GM19099 (cell line): ENCODE measurements around the gene LGALSL.

Experiments used
- POLR2A ChIP-seq: IDR thresholded peaks from 3 replicates; pipeline ENCODE4 v1.6.1; 2011; ENCODE audit warnings: low read depth; ENCODE audit not compliant: insufficient read length; ENCODE audit errors: extremely low read depth

Gene LGALSL

DNA sequence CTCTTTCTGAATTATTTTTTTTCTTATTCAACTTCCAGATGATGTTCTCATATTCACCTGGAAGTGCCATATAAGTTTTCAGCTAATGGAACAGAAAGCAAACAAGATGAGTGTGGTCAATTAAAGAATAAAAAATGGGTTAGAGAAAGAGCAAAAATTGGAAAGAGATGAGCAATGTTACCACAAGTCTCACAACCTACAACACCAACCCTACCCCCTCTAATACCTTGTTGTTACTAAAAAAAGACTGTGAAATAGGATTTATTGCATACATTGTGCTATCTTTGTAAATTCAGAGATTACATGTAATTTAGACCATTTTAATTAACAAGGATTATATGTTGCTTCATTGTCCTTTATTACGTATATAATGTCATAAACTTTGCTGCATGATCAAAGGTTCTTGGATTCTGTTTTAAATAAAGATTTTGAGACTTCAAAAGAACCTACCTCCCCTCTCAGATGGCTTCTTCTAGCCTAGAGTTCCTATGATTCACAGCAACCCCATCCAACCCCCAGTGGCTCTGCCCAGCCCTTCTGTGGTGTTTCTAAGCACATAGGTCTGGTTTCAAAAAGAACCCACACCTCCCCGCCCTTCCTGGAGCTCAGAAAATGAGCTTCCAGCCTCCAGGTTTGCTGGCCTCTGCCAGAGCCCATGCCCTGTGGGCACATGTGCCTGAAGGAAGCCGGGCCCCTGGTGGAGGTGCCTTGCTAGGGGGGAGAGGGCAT, 24.7 kb downstream of the LGALSL start:
- TF ChIP-seq POLR2A: no peak

DNA sequence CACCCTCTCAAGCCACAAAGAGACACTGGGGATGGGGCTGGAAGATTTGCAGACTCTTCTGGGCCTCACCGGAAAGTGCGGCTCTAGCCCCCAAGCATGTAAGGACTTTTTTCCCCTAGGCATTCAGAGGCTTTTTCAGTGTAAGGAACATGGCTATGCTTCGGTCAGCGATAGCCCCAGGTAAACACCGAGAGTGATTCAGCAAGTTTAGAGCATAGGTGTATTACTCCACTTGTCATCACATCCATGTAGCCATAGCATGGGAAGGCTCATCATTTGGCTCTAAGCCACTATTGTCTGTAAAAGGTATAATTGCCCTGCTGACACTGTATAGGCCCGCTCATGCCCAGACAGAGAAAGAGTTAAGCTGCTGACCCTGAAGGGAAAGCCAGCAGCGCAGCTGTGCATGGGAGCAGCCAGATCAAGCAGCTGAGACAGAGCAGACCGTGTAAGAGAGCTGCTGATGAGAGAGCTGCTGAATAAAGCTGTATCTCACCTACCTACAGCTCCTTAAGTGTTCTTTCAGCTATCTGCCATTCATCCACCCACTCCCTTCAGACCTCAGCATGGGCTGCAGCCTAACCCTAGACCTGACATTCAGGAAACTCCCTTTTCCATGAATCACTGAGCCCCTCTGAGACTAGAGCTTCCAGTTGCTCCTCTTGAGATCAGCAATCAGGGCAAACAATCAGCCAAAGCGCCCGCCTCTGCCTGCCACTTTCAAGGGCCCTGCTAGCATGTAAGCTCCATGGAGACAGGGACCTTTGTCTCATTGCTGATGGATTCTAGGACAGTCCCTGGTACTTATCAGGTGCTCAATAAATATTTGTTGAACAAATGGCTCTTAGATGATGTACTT, 25.5 kb downstream of the LGALSL start:
- TF ChIP-seq POLR2A: no peak

DNA sequence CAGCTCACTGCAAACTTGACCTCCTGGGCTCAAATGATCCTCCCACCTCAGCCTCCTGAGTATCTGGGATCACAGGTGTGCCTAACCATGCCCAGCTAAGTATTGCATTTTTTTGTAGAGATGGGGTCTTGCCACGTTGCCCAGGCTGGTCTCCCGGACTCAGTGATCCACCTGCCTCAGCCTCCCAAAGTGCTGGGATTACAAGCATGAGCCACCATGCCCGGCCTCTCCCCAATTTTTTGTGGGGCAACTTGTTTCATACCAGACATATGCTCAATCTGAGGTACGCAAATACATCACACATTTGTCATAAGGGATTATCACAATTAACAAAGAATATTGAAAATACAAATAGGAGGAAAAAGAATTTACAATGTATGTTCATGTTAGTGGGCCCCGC, 27.7 kb downstream of the LGALSL start:
- no peak for TF ChIP-seq POLR2A

DNA sequence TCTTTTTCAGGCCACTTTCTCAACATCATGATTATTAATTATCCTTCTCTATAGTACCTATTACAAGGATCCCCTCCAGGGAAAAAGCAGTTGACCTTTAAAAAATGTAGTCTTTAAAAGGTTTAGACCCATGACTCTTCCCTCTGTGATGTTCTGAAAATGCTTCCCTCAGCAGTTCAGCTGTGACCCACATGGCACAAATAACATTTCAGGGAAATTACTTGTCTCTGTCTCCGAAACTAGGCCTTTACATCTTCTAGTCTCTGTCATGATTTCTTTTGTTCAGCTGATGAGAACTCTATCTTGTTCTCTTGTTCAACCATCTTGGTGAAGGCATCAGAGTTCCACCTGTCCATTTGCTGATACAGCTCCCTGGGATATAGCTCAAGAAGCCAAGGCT, 28.3 kb downstream of the LGALSL start:
- no peak for TF ChIP-seq POLR2A

DNA sequence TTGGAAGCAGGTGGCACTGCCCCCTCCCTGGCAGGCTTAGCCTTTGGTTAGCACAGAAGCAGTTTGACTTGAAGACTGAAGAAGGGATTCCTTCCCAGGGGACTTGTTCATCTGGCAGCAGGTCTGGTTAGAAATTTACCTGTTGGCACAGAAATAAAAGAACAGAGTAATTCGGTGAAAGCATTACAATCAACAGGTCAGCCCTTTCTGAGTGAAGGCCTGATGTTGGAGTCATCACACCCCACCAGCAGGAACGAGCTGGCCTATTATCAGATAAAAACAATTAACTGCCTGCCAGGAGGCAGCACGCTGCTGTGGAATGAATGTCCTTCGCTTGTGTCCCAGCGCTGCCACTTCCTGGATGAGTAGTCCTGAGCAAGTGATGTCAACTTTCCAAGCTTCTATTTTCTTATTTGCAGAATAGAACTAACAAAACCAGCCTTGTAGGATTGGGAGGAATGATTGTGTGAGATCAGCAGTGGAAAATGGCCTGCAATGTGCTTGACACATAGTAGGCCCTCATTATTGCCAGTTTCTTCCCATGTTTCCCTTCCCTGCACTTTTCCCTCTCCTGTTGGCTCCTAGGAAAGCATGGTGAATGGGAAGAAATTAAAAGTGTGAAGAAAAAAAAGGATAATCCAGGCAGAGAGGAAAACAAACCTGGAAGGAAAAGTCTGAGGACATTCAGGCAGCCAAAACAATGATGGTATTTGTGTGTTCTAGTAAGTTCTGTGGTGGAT, 29.0 kb downstream of the LGALSL start:
- TF ChIP-seq POLR2A: no peak

DNA sequence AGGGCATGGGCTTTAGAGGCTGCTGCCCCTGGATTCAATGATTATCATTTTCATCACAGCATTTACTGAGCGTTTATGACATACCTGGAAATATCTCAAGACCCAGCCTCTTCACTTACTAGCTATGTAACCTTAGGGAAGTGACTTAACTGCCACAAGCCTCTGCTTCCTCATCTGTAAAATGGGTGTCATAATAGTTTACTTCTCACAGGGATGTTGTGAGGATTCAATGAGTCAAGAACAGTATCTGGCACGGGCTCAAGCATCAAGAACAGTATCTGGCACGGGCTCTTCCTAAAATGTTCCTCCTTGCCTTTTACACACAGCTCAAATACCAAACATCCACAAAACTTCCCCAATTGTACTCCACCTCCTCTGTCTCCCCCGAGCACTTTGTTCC, 31.4 kb downstream of the LGALSL start:
- TF ChIP-seq POLR2A: no peak

DNA sequence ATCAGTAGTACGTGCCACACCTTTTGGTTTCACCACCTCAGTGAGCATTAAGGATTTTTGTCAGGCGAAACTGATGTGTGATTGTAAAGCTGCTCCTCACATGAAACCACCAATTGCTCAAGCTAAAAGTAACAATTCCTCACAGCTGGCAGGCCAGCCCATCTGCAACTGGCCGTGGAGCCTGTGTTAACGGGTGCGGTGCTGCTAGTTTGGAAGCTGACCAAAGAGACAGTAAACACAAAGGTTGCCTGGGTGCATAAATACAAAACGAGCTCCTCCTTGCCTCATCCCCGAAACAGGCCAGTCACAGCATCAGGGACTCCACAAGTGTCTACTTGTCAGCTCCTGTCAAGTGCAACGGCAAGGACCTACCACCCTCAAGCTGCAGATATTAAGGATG, 32.0 kb downstream of the LGALSL start:
- no peak for TF ChIP-seq POLR2A

DNA sequence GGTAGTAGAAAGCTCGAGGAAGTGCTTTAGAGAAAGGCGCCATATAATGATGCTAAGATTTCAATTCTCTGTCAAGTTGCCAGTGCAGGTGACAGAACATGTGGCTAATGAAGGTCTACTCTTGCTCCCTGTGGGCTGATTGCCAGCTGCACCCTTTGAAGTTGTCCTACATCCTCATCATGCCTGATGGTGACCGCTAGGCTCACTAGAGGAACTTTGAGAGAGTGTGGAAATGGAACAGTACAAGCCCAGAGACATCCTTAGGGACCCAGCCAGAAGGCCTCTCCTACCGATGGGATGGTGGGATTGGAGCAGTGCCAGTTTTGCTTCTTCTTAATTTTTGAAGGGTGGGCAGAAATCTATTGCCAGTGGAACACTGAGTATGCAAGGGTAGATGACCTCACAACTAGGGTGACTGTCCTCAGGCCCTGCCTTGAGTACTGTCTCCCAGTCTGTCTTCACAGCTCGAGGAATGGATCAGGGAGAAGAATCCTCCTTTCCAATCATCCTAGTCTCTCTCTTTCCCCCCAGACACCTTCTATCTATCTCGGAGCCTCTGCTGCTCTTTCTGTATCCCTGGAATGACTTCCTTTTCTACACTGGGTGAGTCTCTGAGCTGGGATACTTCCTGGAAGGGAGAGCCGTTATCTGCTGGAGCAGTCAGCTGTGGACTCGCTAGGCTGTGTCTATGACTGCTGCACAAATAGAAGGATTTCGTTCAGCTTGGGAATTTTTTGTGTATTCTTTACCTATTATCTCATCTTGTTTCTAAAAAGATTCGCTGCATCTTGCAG, 33.5 kb downstream of the LGALSL start:
- TF ChIP-seq POLR2A: no peak

DNA sequence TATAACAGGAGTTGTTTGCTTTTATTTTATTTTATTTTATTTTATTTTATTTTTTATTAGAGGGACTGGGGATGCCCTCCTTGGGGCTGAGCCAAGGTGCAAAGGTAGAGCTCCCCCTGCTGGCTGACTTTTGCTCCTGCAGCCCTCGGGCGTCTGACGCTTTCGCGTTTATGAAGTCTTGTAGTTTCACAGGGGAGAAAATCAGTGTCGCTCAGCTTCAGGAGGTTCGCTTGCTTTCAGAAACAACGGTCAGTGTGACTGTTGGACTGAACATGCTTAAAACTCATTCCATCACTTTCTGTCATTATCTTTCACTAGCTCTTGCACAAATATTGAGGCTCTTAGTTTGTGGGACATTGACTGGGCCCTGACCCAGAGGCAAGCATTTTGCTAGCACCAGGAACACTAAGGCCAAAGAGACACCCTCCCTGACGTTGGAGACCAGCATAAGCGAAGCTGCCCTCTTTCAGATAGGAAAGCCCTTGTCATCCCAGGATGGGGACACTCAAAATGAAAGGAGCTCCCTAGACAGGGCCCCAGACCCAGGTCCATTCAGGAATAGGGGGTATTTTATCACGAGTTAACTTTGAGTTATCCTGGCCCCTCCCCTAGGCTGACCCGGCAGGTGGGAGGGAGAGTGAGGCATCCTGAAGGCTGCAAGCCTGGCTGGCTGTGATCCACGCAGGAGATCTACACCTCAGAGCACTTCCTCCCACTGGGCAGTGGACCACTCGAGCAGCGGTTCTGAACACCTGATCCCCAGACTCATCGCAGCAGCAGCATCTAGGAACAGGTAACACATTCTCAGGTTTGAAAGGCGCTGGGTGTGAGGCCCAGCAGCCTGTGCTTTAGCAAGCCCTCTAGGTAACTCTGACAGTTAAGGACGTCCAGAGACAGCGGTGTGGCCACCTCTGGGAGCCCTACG, 34.4 kb downstream of the LGALSL start:
- no peak for TF ChIP-seq POLR2A

DNA sequence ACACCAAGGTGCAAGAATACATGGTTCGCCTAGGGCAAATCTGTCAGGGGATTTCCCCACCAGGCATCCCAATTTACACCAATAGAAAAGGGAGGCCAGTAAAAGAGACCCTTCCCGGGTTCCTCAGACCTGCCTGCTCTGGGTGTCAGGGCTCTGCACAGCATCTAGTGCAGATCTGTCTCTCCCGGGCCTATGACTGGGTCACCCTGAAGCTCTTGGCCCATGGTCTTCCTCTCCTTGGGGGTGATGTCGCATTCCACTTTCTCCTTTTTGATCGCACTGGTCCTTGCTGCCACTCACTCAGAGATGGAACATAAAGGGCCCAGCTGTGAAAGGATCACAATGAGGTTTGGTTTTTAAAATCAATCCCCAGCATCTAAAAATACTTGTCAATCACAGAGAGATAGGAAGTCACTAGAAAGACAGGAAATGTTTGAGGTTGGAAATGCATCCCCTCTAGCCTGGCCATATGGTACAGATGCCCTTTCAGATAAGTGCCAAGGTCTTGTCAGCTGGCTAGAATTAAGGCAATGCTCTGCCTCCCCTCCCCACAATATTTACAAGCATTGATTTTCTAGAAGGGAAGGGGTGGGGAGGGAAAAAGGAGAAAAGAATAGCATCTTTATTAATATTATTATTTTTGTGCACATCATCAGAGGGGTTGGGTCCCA, 35.3 kb downstream of the LGALSL start:
- TF ChIP-seq POLR2A: no peak

DNA sequence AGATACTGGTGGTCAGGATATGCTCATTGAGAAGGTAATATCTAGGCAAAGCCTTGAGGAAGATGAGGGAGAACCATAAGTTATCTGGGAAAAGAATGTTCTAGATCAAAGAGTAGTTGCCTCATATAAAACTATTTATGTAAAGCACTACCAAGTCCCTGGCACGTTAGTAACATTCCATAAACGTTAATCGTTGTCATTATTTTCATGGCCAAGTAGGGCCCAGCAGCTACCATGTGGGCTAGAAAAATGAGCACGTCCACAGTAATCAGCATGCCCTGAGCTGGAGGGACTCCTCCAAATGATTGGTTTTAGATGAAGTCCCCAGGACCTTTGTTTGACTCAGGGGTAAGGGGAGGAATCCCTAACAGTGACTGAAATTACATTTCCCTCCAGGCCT, 37.5 kb downstream of the LGALSL start:
- no peak for TF ChIP-seq POLR2A

DNA sequence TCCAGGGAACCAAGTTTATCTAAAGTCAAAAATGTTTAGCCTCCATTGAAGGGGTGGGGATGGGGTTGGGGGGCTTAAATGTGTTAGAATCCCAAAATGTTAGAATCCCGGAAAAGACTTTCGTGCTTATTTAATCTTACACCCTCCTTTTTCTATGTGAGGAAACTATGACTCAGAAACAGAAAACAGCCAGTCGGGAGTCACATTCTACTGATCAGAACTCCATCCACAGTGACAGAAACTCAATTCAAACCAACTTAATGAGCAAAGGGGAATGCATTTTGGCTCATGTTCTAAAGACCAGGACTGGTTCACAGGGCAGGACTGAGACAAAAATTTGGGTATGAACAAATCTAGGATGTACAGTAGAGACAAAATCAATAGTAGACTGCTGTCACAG, 38.3 kb downstream of the LGALSL start:
- TF ChIP-seq POLR2A: no peak

DNA sequence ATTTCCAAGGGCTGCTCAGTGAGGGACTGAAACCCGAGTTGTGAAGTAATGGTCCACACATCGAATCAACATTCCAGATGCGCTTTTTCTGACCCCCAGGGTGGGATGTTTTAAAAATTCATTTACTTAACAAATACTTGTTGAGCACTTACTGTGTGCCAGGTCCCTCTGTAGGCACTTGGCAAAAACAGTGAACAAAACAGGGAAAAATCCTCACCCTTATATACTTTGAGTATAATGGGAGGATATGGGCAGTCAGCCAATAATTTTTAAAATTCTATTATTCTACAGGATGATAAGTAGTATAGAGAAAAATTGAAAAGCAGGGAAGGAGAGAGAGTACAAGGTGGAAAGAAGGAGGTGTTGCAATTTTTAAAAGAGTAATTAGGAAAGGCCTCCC, 38.9 kb downstream of the LGALSL start:
- TF ChIP-seq POLR2A: no peak

DNA sequence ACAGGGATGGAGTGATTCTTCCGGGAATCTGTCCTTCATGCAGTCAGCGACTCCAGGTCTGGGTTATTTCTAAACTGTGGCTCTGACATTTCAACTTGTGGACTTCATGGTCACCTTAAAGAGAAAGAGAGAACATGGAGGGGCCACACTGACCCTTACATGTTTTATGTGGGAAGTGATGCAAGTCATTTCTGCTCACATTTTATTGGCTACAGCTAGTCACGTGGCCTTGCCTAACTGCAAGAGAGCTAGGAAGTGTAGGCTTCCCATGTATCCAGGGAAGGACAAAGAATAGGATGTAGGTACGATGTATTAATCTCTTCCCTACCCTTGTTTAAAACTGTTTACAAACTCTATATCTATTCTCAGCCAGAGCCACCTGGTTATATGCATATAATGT, 39.8 kb downstream of the LGALSL start:
- TF ChIP-seq POLR2A: no peak

DNA sequence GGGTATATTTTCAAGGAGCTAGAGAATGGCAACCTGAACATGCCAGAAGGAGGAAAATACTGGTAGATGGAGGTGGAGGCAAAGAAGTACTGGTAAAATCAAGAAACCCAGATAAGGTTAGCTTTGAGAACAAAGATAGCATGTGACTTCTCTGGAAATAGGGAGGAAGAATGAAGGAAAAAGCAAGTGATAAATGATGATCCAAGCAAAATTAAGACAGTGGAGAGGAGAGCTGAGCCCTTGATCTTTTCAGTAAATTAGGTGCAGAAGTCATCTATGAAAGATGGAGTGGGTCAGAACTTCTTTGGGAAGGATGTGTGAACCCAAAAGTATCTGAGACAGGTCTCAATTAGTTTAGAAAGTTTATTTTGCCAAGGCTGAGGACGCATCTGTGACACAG, 44.5 kb downstream of the LGALSL start:
- no peak for TF ChIP-seq POLR2A
